Endothelial cell of umbilical vein (primary cell): Measurements from ENCODE around the gene PRKCZ. TPM values are rescaled to one million over a fixed set of nuclear protein-coding genes. Genes with fewer than 3 reads are reported as not detected.

Experiments
- BruUV-seq: library from RNA; stranded (reverse); fragments of 400-500 nt; replicated peaks from 2 replicates; lab custom pipeline; 2021; lab: Mats Ljungman, UMichigan
- CTCF ChIA-PET: fragments of 300-600, 350-600 bp; sonication (Branson Sonifier 250); formaldehyde crosslinking; loops from one replicate; lab custom pipeline; 2021; ENCODE audit warnings: antibody characterized with exemption, inconsistent platforms; lab: Charles Lee
- POLR2A ChIA-PET: fragments of 300-600, 350-600 bp; sonication (Branson Sonifier 250); formaldehyde crosslinking; loops from one replicate; lab custom pipeline; 2021; ENCODE audit warnings: antibody characterized with exemption, inconsistent platforms; lab: Charles Lee
- DNase-seq: peaks from one replicate; pipeline ENCODE4 v3.0.0-alpha.2; 2011; ENCODE audit warnings: low read depth, low spot score
- FAIRE-seq: peaks from 2 replicates; lab custom pipeline; 2011; peaks lifted over from hg19 to GRCh38; lab: Jason Lieb, UNC
- H2AFZ ChIP-seq: 2 replicates; pipeline ENCODE4 v1.6.0; 2012; ENCODE audit warnings: low read depth, low read length, control low read depth, inconsistent platforms
- H3K27ac ChIP-seq: 2 replicates; pipeline ENCODE4 v1.5.1; 2011; ENCODE audit warnings: low read depth, mild to moderate bottlenecking, control low read depth, low read length, moderate library complexity; ENCODE audit not compliant: insufficient read depth
- H3K27me3 ChIP-seq, 2 experiments: 2 replicates each; pipeline versions ENCODE4 v1.6.0 to v1.6.1; 2011; ENCODE audit warnings: low read length in 2 of 2, mixed read lengths in 1 of 2; ENCODE audit not compliant: control insufficient read depth in 2 of 2, insufficient read depth in 2 of 2
- H3K36me3 ChIP-seq, 2 experiments: 2 replicates in 1 of 2; 3 replicates in 1 of 2; pipeline ENCODE4 v1.5.1; 2011; ENCODE audit warnings: low read length in 2 of 2, mild to moderate bottlenecking in 1 of 2, moderate library complexity in 1 of 2; ENCODE audit not compliant: control insufficient read depth in 2 of 2, insufficient read depth in 2 of 2; ENCODE audit errors: extremely low read depth in 1 of 2
- H3K4me1 ChIP-seq: 3 replicates; pipeline ENCODE4 v1.5.1; 2011; ENCODE audit warnings: mild to moderate bottlenecking, low read length; ENCODE audit not compliant: control insufficient read depth, insufficient read depth; ENCODE audit errors: extremely low read depth
- H3K4me2 ChIP-seq: 2 replicates; pipeline ENCODE4 v1.6.1; 2011; ENCODE audit warnings: low read length, control low read depth, mixed read lengths; ENCODE audit not compliant: insufficient read depth
- H3K4me3 ChIP-seq, 3 experiments: fragments of 200-600 bp in 1 of 3; sonication (generic), shearing (Covaris generic) in 1 of 3; replicated peaks in 1 of 3; 2 replicates each; pipeline ENCODE4 v1.5.1; 2011 to 2016; ENCODE audit warnings: control low read depth in 3 of 3, low read length in 3 of 3, mild to moderate bottlenecking in 2 of 3, inconsistent platforms in 1 of 3, low read depth in 1 of 3, moderate library complexity in 1 of 3; ENCODE audit not compliant: insufficient read depth in 1 of 3
- H3K79me2 ChIP-seq: 2 replicates; pipeline ENCODE4 v1.6.0; 2012; ENCODE audit warnings: low read length, inconsistent platforms; ENCODE audit not compliant: control insufficient read depth, insufficient read depth
- H3K9ac ChIP-seq: replicated peaks from 2 replicates; pipeline ENCODE3; 2011; ENCODE audit warnings: low read length, control low read depth; ENCODE audit not compliant: insufficient read depth; ENCODE audit errors: extremely low read depth
- H3K9me1 ChIP-seq: replicated peaks from 3 replicates; pipeline ENCODE4 v1.6.0; 2011; ENCODE audit warnings: mild to moderate bottlenecking, low read length; ENCODE audit not compliant: control insufficient read depth, insufficient read depth; ENCODE audit errors: extremely low read depth
- H3K9me3 ChIP-seq: replicated peaks from 2 replicates; pipeline ENCODE4 v1.5.1; 2012; ENCODE audit warnings: low read length, inconsistent platforms; ENCODE audit not compliant: control insufficient read depth, insufficient read depth
- H4K20me1 ChIP-seq: replicated peaks from 2 replicates; pipeline ENCODE3; 2011; ENCODE audit warnings: mild to moderate bottlenecking, low read length; ENCODE audit not compliant: control insufficient read depth, insufficient read depth; ENCODE audit errors: extremely low read depth
- EZH2 ChIP-seq: IDR thresholded peaks from 2 replicates; pipeline ENCODE4 v1.6.1; 2012; ENCODE audit warnings: borderline replicate concordance, low read depth, mild to moderate bottlenecking, moderate library complexity, low read length, inconsistent platforms; ENCODE audit not compliant: severe bottlenecking
- FOS ChIP-seq: IDR thresholded peaks from 2 replicates; pipeline ENCODE4 v1.6.1; 2011; ENCODE audit warnings: mild to moderate bottlenecking, low read length, moderate library complexity, borderline replicate concordance; ENCODE audit not compliant: insufficient read depth
- GATA2 ChIP-seq: IDR thresholded peaks from 2 replicates; pipeline ENCODE4 v1.7.0; 2011; ENCODE audit warnings: low read depth, mild to moderate bottlenecking, moderate library complexity, mixed read lengths, low read length; ENCODE audit not compliant: insufficient read length, insufficient read depth
- JUN ChIP-seq: IDR thresholded peaks from 2 replicates; pipeline ENCODE4 v1.6.1; 2011; ENCODE audit warnings: borderline replicate concordance, low read depth; ENCODE audit not compliant: insufficient read length, insufficient read depth
- MYC ChIP-seq: IDR thresholded peaks from one replicate; pipeline ENCODE4 v1.6.1; 2011; ENCODE audit warnings: mild to moderate bottlenecking, low read depth, low read length
- POLR2A ChIP-seq: IDR thresholded peaks from 2 replicates; pipeline ENCODE4 v1.6.1; 2012; ENCODE audit warnings: low read depth, mild to moderate bottlenecking, control low read depth, low read length
- POLR2AphosphoS5 ChIP-seq: IDR thresholded peaks from 2 replicates; pipeline ENCODE4 v1.6.1; 2012; ENCODE audit warnings: low read depth, mild to moderate bottlenecking, control low read depth, low read length, moderate library complexity; ENCODE audit not compliant: insufficient read depth
- dilution Hi-C: fragments of 300-500 bp; cut with MboI; formaldehyde crosslinking; loops from one replicate; pipeline ENCODE4 v1.15.0; 2019; ENCODE audit warnings: low sequenced_read_pairs; ENCODE audit not compliant: extremely low pct_ligation_motif_present
- intact Hi-C: fragments of 100-400 bp; cut with micrococcal nuclease; formaldehyde crosslinking; loops from one replicate; pipeline ENCODE4 v1.10.0; 2022
- polyA plus RNA-seq, 4 experiments: library from polyadenylated mRNA; depleted of rRNA in 3 of 4; stranded (reverse) in 3 of 4; unstranded in 1 of 4; fragments of >200 nt; gene quantifications; 2 replicates each; pipeline versions ENCODE4 v1.2.1 to v1.2.3, GENCODE V29; 2011 to 2012; ENCODE audit warnings: missing spikeins in 1 of 4
- total RNA-seq: library from RNA; stranded (reverse); gene quantifications from 2 replicates; pipeline ENCODE4 v1.2.3, GENCODE V29; 2021
- TF ChIP-seq, protein P1 (sequence below), 2 donors: IDR thresholded peaks; 1 replicate in 1 of 2; 2 replicates in 1 of 2; pipeline ENCODE4 v1.5.1; 2011; ENCODE audit warnings: low read length in 2 of 2, mild to moderate bottlenecking in 2 of 2, moderate library complexity in 2 of 2, control low read depth in 1 of 2, inconsistent platforms in 1 of 2, low read depth in 1 of 2; ENCODE audit not compliant: insufficient read depth in 1 of 2; ENCODE audit errors: extremely low read depth in 1 of 2
- TF ChIP-seq, protein P2 (sequence below): IDR thresholded peaks from 2 replicates; pipeline ENCODE4 v1.6.1; 2011; ENCODE audit not compliant: insufficient read depth, insufficient read length

The PRKCZ gene
- total and polyA plus RNA-seq, 2 donors (not counting 3 experiments of a cell fraction or from before 2014, with no cell fraction given): 0.22 to 1.7 TPM

DNA sequence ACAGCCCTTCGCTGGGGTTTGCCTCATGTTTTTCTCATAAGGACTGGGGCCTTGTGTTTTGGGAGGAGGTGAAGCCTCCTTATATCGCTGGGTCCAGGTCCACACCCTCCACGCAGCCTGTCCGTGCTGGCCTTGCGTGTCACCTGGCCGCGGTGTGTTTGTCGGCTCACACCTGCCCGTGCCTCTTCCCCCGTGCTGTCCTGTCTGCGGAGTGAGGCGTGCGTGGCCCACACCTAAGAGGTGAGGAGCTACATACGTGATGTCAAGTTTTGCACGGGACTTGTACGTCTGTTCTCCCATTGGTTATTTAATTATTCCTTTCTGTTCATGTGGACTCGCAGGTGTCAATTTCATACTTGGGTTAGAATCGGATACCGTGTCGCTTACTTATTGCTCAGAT lies 30.7 kb downstream of the PRKCZ start:
- intact Hi-C loops (no loop called here), dilution Hi-C loops (no loop called here)
- Histone ChIP-seq H3K4me2 (no peak overlapping the region), H3K9ac (no peak overlapping the region), H2AFZ (no peak overlapping the region), H3K36me3 (no peaks in the 10 kb centered on the region), H3K9me3 (no peaks in the 10 kb centered on the region), H3K4me1 (no peaks in the 10 kb centered on the region), H3K9me1 (no peaks in the 10 kb centered on the region), H4K20me1 (no peaks in the 10 kb centered on the region), H3K79me2 (no peaks in the 10 kb centered on the region), H3K4me3 (no peak overlapping the region), H3K27ac (no peak overlapping the region), H3K27me3 (no peaks in the 10 kb centered on the region)
- no peak for DNase-seq
- TF ChIP-seq FOS: no peak
- TF ChIP-seq MYC: no peak
- TF ChIP-seq, protein P1, sequence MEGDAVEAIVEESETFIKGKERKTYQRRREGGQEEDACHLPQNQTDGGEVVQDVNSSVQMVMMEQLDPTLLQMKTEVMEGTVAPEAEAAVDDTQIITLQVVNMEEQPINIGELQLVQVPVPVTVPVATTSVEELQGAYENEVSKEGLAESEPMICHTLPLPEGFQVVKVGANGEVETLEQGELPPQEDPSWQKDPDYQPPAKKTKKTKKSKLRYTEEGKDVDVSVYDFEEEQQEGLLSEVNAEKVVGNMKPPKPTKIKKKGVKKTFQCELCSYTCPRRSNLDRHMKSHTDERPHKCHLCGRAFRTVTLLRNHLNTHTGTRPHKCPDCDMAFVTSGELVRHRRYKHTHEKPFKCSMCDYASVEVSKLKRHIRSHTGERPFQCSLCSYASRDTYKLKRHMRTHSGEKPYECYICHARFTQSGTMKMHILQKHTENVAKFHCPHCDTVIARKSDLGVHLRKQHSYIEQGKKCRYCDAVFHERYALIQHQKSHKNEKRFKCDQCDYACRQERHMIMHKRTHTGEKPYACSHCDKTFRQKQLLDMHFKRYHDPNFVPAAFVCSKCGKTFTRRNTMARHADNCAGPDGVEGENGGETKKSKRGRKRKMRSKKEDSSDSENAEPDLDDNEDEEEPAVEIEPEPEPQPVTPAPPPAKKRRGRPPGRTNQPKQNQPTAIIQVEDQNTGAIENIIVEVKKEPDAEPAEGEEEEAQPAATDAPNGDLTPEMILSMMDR (IDR thresholded peaks at IDR 0.05; ENCODE audit: extremely low read depth in 1 of 2, insufficient read depth in 1 of 2, low read depth in 1 of 2, low read length in 2 of 2): no peak
- no peak for TF ChIP-seq POLR2A
- no peak for TF ChIP-seq GATA2
- no peak for TF ChIP-seq JUN
- TF ChIP-seq, protein P2, sequence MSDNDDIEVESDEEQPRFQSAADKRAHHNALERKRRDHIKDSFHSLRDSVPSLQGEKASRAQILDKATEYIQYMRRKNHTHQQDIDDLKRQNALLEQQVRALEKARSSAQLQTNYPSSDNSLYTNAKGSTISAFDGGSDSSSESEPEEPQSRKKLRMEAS: no peak
- TF ChIP-seq EZH2: no peak
- TF ChIP-seq POLR2AphosphoS5: no peak
- no peak for FAIRE-seq
- no TSS peak for BruUV-seq
- CTCF ChIA-PET: no interaction called here
- POLR2A ChIA-PET: no interaction called here
